ENCODE data around the gene WDFY4.

DNA sequence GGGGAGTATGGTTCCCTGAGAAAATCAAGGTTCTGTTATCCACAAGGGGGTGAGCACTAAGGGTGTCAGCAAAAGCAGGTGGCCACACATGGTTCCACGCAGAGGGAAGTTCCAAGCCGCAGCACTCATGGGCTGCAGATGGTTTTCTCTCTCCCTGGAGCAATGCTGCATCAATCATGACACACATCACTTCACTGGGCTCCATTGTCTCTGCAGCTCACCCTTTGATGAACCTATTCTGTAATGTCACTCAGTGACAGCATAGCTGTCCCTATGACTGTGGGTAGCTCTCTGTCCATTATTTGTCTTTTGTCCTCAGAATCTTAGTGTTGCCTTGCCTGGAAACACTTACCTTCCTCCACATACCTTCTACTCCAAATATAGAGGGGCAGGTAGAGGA is 220.2 kb downstream of the WDFY4 start:
- TF ChIP-seq, protein P1, sequence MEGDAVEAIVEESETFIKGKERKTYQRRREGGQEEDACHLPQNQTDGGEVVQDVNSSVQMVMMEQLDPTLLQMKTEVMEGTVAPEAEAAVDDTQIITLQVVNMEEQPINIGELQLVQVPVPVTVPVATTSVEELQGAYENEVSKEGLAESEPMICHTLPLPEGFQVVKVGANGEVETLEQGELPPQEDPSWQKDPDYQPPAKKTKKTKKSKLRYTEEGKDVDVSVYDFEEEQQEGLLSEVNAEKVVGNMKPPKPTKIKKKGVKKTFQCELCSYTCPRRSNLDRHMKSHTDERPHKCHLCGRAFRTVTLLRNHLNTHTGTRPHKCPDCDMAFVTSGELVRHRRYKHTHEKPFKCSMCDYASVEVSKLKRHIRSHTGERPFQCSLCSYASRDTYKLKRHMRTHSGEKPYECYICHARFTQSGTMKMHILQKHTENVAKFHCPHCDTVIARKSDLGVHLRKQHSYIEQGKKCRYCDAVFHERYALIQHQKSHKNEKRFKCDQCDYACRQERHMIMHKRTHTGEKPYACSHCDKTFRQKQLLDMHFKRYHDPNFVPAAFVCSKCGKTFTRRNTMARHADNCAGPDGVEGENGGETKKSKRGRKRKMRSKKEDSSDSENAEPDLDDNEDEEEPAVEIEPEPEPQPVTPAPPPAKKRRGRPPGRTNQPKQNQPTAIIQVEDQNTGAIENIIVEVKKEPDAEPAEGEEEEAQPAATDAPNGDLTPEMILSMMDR (IDR thresholded peaks at IDR 0.05): no peak
- no peak for TF ChIP-seq POLR2A (IDR thresholded peaks at IDR 0.05)
- TF ChIP-seq POLR2AphosphoS5 (IDR thresholded peaks at IDR 0.05): no peak
